ENCODE data around the gene REV1. TPM values are rescaled to one million over a fixed set of nuclear protein-coding genes. Genes with fewer than 3 reads are reported as not detected.

Gene REV1
- total and polyA plus RNA-seq, 2 of the 13 experiments (the other 11 are each of a cell fraction or from before 2014, with no cell fraction given): 49.1 to 71.8 TPM

DNA sequence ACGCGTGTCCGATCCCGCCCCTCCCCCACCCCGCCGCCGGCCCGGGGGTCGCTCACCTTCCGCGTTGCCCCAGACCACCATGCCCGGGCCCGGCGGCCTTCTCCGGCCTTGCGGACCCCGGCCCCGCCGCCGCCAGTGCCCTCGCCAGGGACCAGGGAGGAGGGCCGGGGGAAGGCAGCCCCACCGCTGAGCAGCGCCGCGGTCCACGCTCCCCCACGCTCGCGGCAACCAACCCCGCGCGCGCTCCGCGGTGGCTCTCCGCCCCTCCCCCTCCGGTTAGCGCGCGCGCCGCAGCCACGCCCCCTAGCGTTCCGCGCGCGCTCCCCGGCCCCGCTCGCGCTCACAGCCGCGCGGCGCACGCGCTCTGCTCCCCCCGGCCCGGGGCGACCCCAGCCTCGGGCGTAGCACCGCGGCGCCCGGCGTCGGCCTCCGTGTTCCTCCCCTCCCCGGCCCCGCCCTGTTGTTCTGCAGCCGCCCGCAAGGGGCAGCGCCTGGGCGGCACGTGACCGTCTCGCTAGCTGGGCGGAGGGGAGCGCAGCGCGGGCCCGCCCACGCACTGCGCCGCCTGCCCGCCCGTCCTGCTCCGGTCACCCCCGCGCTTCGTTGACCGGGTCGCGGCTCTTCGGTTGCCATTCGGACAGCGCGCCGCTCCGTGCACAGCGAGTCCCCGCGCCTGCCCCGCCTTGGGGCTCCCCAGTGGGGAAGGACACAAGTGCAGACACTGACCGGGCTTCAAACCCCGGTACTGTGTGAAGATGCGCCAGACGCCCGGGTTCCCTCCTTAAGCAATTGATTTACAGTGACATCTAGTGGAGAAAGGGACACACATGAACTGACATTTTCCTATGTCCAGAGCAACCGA, at the start of gene REV1 (continued):
- no peak for TF ChIP-seq ZNF282 (IDR thresholded peaks at IDR 0.05; ENCODE audit: partially characterized antibody)
- TF ChIP-seq ZMYM2 (CRISPR knock-in tag; IDR thresholded peaks at IDR 0.05): peak; percentile 74; the same call in 1 of the 2 replicates
- no peak for TF ChIP-seq THYN1 (CRISPR knock-in tag; IDR thresholded peaks at IDR 0.05; ENCODE audit: borderline replicate concordance, low read depth)
- TF ChIP-seq KIAA2018 (CRISPR knock-in tag; IDR thresholded peaks at IDR 0.05; ENCODE audit: borderline replicate concordance): no peak
- TF ChIP-seq E2F5 (CRISPR knock-in tag; conservative IDR thresholded peaks at IDR 0.05): no peak; the same call in 1 of the 2 replicates
- no peak; the same call in 1 of the 2 replicates for TF ChIP-seq JDP2 (CRISPR knock-in tag; IDR thresholded peaks at IDR 0.05; ENCODE audit: borderline replicate concordance)
- peak; percentile 95 for TF ChIP-seq CCDC6 (CRISPR knock-in tag; IDR thresholded peaks at IDR 0.05)
- TF ChIP-seq HMG20A (CRISPR knock-in tag; IDR thresholded peaks at IDR 0.05; ENCODE audit: borderline replicate concordance): no peak
- no peak for TF ChIP-seq ZFP36 (IDR thresholded peaks at IDR 0.05; ENCODE audit: borderline replicate concordance, low read depth, low read length, partially characterized antibody)
- TF ChIP-seq, protein P1, sequence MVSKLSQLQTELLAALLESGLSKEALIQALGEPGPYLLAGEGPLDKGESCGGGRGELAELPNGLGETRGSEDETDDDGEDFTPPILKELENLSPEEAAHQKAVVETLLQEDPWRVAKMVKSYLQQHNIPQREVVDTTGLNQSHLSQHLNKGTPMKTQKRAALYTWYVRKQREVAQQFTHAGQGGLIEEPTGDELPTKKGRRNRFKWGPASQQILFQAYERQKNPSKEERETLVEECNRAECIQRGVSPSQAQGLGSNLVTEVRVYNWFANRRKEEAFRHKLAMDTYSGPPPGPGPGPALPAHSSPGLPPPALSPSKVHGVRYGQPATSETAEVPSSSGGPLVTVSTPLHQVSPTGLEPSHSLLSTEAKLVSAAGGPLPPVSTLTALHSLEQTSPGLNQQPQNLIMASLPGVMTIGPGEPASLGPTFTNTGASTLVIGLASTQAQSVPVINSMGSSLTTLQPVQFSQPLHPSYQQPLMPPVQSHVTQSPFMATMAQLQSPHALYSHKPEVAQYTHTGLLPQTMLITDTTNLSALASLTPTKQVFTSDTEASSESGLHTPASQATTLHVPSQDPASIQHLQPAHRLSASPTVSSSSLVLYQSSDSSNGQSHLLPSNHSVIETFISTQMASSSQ (IDR thresholded peaks at IDR 0.05; ENCODE audit: low read depth): no peak
- TF ChIP-seq, protein P1 (CRISPR knock-in tag; IDR thresholded peaks at IDR 0.05; ENCODE audit: borderline replicate concordance): peak; percentile 51; the same call in 1 of the 2 replicates
- TF ChIP-seq AHR (CRISPR knock-in tag; IDR thresholded peaks at IDR 0.05): peak; percentile 82; the same call in 1 of the 2 replicates
- TF ChIP-seq, protein P2, sequence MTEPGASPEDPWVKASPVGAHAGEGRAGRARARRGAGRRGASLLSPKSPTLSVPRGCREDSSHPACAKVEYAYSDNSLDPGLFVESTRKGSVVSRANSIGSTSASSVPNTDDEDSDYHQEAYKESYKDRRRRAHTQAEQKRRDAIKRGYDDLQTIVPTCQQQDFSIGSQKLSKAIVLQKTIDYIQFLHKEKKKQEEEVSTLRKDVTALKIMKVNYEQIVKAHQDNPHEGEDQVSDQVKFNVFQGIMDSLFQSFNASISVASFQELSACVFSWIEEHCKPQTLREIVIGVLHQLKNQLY (CRISPR knock-in tag; IDR thresholded peaks at IDR 0.05): peak; percentile 90
